PC-3 (cell line): ENCODE data around the gene AFF3.

ENCODE experiments used
- CTCF ChIP-seq: fragments of 300-600 bp; sonication (generic); conservative IDR thresholded peaks from 2 replicates; pipeline ENCODE4 v1.5.1; 2017; ENCODE audit warnings: antibody characterized with exemption, low read depth, mild to moderate bottlenecking, low read length
- EZH2 ChIP-seq: fragments of 300-600 bp; sonication (generic); IDR thresholded peaks from one replicate; pipeline ENCODE4 v1.6.1; 2017; ENCODE audit warnings: antibody characterized with exemption, mild to moderate bottlenecking, low read length; ENCODE audit not compliant: unreplicated experiment
- EZH2phosphoT487 ChIP-seq: fragments of 300-600 bp; sonication (generic); IDR thresholded peaks from 2 replicates; pipeline ENCODE4 v1.6.1; 2018; ENCODE audit warnings: mild to moderate bottlenecking, antibody characterized with exemption, low read length, borderline replicate concordance

- no peak for TF ChIP-seq CTCF
- TF ChIP-seq EZH2 = no peak
- no peak for TF ChIP-seq EZH2phosphoT487
Measured at GRCh38 chr2:99554871-99555270, 587.5 kb downstream of the AFF3 start.
